AML-193 (cell line): ENCODE results near the gene NEK2.
"Not testable (repeated sequence)": the region's sequence is repeated elsewhere in the genome, so short reads cannot be mapped to it uniquely, and the experiment has no call there.

Experiments
- DNase-seq, 2 experiments: peaks; one replicate each; lab custom pipeline; 2025; lab: John Stamatoyannopoulos, UW

The NEK2 gene

DNA sequence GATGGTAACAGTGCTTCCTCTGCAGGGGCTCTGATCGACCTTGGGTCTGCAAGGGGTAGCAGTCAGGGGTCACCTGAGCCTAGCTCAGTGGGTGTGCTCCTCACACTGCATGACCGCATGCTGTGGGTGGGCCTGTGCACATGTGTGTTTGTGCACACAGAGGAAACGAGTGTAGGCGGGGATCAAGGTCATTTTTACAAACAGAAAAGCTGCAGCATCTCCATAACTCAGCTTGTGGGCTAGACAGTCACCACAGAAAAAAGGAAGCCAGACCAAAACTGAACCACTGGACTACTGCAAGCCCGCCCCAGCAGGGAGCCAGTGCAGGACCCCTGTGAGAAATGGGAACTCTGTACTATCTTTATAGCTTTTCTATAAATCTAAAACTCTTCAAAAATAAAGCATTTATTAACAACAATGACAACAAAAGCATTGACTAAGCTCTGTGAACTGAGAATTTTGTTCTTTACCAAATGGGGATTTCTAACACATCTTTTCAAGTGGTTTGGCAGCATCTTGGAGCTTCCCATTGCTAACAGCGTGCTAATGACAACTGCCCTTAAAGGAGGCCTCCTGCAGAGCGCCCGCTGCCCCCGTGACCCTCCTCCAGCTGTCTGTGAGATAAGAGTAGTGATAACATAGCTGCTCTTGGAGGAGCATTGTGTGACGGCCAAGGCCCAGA is 19.9 kb upstream of the NEK2 start:
- DNase-seq: no peak

DNA sequence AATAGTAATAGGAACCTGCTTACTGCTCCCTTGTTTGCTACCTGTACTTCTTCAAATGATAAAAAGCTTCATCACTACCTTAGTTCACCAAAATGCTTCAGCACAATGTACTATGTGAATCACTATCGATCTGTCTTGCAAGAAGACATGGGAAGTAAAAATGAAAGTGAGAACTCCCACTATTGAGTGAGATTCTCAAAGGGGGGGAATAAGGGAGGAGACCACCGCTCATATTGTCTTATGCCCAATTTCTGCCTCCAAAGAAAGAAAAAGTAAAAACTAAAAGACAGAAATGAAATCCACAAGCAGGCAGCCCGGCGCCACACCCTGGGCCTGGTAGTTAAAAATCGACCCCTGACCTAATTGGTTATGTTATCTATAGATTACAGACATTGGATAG is 18.5 kb upstream of the NEK2 start:
- not testable (repeated sequence) for DNase-seq

DNA sequence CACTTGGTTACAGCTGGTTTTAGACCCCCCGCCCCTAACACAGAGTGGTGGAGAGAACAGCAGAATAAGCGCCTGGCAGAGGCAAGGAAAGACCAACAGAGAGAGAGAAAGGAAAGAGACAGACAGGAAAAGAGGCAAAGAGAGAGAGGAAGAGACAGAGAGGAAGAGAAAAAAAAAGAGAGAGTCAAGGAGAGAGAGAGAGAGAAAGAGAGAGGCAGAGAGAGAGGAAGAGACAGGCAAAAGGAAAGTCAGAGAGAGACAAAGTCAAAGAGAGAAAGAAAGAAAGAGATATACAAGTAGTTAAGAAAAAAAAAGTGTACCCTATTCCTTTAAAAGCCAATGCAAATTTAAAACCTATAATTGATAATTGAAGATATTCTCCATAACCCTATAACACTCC is 13.0 kb upstream of the NEK2 start:
- DNase-seq: no peak

DNA sequence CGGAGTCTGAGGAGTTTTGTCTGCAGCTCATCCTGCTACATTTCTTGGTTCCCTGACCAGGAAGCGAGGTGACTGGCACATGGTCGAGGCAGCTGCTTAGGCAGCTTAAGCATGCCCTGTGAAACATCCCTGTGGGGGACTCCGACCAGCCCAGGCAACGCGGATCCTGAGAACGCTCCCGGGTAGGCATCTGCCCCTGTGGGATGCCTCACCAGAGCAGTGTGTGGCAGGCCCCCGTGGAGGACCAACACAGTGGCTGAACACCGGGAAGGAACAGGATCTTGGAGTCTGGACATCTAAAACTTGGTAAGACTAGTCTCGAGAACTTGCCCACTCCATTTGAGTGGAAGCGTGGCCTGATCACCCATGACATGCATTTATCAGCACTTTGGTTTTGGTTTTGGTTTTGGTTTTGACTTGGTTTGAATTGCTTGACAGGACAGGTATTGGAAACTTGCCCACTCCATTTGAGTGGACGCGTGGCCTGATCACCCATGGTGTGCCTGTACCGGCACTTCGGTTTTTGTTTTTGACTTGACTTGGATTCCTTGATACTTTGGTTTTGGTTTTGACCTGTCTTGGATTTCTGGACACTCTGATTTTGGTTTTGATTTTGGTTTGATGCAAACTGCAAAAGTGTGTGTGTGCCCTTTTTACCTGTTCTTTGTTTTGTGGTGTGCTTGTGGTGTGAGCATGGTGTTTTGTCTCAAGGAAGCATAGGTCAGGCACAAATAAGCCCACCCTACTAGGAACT is 12.2 kb upstream of the NEK2 start:
- DNase-seq: no peak

DNA sequence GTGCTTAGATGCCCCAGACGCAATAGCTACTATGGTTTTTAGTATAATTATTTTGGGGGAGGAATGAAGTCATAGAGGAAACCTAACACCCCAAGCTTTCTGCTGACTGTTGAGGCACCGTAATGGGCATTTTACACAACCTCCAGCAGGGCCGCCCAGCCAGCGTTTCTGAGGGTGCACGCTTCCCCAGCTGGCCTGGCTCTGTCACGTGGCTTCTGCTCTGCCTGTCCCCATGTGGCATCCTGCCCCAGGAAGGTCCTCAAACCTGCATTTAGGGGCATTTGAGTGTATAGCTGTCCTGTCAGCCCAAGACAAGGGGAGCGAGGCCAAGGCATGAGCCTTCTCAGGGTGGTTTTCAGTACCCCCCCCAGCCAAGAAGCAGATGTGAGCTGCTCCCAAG is 10.4 kb upstream of the NEK2 start:
- DNase-seq: no peak

DNA sequence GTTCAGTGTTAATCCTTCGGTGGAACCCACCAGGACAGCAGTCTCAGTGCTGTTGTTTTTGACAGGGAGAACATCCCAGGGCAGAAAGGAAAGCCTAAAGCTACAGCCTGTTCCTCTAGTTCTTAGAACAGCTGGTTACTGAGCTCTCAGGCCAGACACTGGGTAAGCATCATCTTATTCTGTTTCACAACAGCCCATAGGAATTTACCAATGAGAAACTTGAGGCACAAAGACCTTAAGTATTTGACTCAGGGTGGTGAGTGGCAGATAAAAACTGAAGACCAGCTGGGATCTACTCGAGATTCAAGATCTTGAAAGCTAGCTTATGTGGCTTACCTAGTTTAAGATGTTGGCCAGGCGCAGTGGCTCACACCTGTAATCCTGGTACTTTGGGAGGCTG is 9.4 kb upstream of the NEK2 start:
- DNase-seq: no peak

DNA sequence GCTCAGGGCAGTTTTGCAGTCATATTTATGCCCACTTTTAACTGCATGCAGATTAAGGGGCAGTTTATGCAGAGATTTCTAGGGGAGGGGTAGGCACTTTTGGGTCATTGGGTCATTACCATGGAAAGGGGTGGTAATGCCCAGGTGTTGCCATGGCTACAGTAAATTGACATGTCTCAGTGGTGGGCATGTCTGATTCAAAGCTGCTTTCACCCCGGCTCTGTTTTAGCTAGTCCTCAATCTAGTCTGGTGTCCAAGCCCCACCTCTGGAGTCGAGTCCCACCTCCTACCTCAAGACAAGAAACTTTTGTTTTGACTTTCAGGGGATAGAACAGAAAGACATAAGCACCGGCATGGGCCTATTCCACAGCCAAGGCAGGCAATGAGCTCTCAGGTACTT is 8.9 kb upstream of the NEK2 start:
- DNase-seq: no peak

DNA sequence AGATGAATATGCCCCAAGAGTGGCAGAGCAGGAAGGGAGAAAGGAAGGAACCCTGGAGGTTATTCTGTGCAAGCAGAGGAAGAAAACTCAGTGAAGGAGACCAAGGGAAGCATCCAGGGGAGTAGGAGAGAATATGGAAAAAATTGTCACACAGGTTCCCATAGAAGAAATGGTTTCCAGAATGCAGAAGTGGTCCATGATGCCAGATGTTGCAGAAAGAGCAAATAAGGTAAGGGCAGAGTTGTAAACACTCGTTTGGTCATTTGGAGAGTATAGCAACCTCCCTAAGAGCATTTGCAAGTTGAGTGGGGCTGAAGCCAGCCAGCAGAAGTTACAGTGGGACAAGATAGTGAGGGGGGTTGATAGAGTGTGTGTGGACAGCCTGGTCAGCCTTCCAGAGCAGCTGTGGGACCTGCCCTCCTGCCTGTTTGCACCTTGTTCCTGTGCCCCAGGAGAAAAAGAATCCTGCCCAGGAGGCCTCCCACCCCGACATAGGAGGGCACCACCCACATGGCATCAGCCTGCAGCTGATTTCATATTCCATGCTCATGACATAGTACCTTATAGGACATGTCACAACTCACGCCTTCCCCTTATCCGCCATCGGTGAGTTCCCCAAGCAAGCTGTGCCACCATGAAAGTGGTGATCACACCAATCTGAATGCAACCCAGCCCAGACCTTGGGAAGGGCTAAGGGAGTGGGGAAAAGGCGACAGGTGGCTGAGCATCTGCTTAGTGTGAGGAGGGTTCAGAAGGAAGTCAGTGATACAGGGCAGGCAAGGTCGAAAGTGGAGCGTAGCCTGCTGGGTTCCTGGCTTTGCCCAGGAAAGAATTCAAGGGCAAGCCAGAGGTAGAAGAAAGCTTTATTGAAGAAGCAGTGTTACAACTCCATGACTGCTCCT is 8.2 kb upstream of the NEK2 start:
- no peak for DNase-seq

DNA sequence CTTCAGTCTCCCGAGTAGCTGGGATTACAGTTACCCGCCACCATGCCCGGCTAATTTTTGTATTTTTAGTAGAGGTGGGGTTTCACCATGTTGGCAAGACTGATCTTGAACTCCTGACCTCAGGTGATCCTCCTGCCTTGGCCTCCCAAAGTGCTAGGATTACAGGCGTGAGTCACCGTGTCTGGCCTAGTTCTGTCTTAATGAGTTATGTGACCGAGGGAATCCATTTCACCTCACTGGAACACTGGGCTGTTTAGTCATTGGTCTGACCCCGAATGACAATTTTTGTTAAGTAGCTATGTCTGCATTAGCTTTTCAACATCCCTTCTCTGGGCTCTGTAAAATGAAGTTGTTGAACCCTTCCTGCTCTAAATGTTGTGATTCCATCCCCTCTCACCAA is 6.8 kb upstream of the NEK2 start:
- not testable (repeated sequence) for DNase-seq

DNA sequence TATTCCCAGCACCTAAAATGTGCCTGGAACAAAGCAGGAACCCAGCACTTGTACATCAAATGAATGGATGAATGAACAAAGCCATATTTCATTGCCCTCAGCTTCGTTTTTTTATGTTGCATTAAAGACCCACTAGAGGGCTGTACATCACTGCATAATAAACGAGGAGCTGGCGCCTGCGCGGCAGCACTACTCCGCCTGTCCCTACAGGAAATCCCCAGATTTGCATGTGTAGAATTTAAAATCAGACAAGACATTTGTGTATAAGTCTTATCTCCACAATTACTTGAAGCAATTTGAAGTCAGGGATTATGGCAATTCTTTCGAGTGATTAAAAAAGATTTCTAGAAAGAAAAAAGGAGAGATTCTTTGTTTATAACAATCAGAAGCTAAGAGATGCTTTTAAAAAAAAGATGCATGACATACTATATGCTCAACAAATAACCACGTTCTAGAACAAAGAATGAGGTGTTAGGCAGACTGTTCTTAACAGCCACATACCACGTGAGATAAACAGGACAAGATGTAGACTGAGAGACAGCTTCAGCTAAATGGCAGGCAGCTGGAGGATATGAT is 5.4 kb upstream of the NEK2 start:
- DNase-seq: peak; percentile 84 to 85

DNA sequence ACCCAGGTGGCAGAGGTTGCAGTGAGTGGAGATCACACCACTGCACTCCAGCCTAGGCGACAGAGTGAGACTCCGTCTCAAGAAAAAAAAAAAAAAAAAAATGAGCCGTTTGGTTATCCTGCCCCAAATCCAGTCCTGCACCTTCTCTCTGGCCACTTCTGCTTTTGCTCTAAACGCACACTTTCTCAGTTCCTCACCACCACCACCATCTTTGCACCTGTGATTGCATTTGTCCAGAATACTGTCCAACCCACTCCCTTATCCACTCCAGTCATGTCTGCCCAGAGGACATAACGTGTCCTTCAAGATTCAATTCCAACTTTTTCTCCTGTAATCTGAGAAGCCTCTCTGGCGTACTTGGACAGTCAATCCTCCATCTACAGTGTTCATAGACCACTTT is 2.2 kb upstream of the NEK2 start:
- no peak for DNase-seq

DNA sequence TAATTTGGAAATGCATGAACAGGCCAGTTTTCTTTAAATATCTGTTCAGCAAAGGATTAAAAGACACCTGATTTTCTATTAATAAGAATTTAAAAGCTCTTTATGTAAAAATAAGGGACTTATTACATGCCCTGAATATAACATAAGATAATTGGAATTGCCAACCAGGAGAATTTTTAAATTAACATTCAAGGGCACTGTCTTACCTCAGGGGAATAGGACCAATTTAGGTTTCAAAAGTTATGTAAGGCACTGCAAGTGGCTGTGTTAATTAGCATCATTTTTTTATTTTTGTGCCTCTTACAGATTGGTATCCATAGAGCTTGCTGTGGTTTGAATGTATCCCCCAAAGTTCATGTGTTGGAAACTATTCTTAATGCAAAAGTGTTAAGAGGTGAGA is 1.3 kb upstream of the NEK2 start:
- no peak for DNase-seq

DNA sequence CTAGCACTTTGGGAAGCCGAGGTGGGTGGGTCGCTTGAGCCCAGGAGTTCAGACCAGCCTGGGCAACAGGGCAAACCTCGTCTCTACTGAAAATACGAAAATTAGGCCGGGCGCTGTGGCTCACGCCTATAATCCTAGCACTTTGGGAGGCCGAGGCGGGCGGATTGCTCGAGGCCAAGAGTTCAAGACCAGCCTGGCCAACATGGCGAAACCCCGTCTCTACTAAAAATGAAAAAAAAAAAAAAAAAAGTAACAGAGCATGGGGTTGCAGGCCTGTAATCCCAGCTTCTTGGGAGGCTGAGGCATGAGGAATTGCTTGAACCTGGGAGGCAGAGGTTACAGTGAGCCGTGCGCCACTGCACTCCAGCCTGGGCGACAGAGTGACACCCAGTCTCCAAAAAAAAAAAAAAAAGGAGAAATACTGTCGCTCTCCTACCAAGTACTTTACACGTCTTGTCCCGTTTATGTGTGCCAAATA is 724 bp upstream of the NEK2 start:
- no peak for DNase-seq

DNA sequence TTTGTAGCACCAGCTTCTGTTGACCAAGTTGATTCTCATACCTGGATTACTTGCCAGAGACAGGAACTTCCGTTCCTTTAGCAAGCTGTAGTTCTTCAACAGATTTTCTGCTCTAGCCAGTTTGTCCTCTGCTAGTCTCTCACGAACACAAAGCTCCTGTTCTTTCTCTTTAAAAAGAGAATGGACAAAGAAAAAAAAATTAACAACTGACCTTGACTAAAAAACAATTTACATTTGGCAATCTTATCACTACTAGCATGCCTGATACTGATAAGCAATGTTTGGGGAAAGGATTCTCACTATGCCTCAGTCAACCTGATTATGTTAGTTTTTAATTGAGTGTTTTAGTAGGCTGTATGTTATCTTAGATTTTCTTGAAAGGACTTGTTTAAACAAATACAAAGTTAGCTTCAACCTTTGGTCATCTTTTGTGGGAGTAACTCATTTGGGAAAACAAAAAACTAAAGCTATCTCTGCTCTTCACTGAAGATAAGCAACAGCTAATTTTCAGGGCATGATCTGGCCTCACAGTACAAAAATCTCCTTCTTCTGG is 8.3 kb downstream of the NEK2 start:
- no peak for DNase-seq

DNA sequence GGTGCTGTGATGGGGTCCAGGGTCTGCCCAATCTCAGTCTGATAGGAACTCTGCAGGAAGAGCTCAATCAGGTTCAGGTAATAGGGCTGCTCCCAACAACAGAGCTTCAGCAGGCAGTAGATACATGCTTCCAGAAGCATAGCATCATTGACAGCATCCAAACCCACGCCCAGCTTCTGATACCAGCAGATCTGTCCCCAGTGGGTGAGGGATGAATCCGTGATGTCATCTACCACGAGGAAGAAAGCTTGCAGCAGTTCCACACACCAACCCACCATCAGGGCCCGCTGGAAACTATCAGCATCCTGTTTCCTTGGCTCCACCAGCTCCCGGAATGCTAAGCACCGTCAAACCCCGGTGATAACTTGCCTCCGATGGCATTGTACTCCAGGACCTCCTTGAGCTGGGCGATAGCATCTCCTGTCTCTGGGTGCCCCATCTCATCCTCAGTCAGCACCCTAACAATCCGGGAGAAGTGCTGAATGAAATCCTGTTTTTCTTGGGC is 14.7 kb downstream of the NEK2 start:
- no peak for DNase-seq

DNA sequence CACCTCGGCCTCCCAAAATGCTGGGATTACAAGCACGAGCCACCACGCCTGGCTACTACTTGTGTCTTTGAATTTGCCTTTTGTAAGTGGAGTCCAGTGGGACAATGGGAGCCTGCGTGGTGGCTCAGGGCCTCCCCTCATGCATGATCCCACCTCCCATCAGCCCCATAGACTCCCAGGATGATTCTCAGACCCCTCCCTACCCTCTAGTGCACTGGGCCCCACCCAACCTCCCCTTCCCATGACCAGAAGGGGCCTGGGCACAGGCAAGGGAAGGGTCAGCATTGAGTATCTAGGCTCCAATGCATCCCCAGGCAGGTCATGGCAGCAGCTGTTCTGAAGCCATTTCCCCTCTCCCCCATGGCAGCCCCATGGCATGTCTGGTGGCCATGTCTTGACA is 18.7 kb downstream of the NEK2 start:
- DNase-seq: no peak

DNA sequence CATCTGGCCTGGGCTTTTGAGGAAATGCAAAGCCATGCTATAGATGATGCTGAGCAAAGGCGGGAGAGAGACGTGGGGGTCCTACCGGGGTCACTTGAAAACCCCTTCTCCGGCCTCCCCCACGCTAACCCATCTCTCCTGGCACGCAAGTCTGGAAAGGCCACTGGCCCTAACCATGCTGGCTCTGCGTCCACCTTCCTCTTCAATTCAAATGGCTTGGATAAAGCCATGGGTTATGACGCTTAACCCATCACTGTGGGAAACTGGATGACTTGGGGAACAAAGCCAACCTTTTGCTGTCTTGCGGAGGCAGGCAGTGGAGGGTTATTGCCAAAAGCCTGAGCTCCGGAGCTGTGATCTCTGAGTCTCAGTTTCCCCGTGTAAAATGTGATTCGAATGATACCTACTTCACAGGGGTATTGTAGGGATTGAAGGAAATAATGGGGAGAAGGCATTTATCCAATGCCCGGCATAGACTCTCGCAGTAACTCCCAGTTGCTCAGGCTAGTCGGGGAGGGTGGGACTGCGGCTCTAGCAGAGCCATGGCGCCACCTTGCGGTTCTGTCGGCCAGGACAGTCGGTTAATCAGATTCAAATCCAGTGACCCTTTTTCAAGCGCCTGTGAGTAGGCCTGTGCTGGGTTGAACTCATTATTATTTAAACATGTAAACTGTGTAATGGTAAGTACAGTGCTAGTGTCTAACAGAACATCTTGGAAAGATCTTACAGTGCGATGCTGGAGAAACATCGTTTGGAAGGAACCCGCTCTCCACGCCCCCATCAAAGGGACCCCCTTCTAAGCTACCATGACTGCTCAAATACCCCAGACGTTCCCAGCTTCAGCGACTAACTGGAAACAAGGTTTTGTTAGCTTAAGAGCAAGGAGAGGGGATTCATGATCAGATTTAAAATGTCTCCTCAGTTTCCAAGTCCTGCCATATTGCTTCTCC is 20.3 kb downstream of the NEK2 start:
- DNase-seq: peak; percentile 56 to 62

DNA sequence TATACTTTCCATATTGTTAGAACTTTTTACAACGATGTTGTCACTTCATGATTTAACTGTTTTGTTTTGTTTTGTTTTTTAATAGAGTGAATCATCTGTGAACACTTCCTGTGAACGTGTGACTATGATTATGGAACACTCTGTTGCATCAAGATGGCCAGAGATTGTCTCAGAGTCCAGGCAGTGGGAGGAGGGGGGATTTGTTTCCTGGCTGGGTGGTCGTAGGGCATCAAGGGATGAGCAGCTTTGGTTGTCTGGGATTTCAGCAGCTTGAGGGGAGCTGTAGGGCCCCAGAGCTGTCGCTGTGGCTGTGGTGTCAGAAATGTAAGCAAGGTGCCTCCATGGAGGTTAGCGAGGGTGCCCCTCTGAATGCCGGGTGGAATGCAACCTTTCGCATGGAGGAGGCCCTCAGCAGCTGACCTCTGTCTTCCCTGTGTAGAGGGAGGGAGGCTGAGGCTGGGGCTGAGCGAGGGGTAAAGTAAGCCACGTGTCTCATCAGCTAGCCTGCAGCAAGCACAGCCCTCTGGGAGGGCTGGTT is 21.4 kb downstream of the NEK2 start:
- DNase-seq: no peak

DNA sequence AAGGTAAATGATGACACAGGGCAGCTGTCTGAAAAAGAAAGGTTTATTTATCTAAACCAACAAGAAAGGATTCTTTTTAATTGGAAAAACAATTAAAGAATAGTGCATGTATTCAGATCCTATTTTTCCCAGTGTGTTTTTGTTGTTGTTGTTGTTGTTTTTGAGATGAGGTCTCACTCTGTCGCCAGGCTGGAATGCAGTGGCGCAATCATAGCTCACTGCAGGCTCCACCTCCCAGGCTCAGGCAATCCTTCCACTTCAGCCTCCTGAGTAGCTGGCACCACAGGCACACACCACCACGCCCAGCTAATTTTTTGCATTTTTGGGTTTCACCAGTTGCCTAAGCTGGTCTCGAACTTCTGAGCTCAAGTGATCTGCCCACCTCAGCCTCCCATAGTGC is 22.1 kb downstream of the NEK2 start:
- DNase-seq: no peak

DNA sequence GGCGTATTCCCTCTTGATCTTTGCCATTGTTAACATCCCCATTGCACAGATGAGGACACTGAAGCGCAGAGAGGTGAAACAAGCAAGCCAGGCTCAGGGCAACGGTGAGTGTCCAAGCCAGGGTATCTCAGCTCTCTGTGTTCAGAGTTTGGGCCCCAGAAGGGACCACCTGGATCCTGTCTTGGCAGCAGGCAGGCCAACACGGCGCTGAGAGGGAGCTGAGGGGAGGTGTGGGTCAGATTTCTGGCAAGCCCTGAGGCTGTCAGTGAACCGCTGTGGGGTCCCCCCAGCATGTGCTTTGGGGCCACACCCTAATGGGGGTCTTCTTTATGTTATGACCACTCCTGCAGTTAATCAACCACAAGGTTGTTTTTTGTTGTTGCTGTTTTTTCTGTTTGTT is 23.1 kb downstream of the NEK2 start:
- no peak for DNase-seq
